Spleen (tissue), 11 donors: Measurements from ENCODE around the gene C16orf87. TPM values are rescaled to one million over a fixed set of nuclear protein-coding genes. Genes with fewer than 3 reads are reported as not detected.
A peak's percentile ranks its signal among the peaks of the same experiment; 100 is the strongest.

Experiments used
- DNase-seq: peaks from one replicate; pipeline ENCODE4 v3.0.0-alpha.2; 2020
- H3K27ac ChIP-seq, 8 donors: fragments of 200-600 bp; sonication (generic) in 7 of 8; 1 replicate in 4 of 8; 2 replicates in 4 of 8; pipeline versions ENCODE4 v1.5.0 to v1.8.0; 2016 to 2021; ENCODE audit warnings: inconsistent platforms in 4 of 8, mild to moderate bottlenecking in 4 of 8, moderate library complexity in 1 of 8
- H3K27me3 ChIP-seq, 7 donors: fragments of 200-600 bp; sonication (generic) in 6 of 7; replicated peaks in 1 of 7; 1 replicate in 4 of 7; 2 replicates in 3 of 7; pipeline versions ENCODE4 v1.5.0 to v1.8.0; 2016 to 2021; ENCODE audit warnings: inconsistent platforms in 3 of 7, mild to moderate bottlenecking in 1 of 7
- H3K36me3 ChIP-seq, 6 donors: fragments of 200-600 bp; sonication (generic) in 5 of 6; 1 replicate in 4 of 6; 2 replicates in 2 of 6; pipeline versions ENCODE4 v1.5.0 to v1.8.0; 2016 to 2021; ENCODE audit warnings: inconsistent platforms in 2 of 6
- H3K4me1 ChIP-seq, 6 donors: fragments of 200-600 bp; sonication (generic) in 5 of 6; 1 replicate in 3 of 6; 2 replicates in 3 of 6; pipeline versions ENCODE4 v1.5.0 to v1.8.0; 2016 to 2021; ENCODE audit warnings: inconsistent platforms in 3 of 6
- H3K4me3 ChIP-seq, 8 donors: fragments of 200-600 bp; sonication (generic) in 7 of 8; 1 replicate in 4 of 8; 2 replicates in 4 of 8; pipeline versions ENCODE4 v1.5.0 to v1.8.0; 2016 to 2021; ENCODE audit warnings: inconsistent platforms in 4 of 8, mild to moderate bottlenecking in 4 of 8, moderate library complexity in 2 of 8
- H3K9me3 ChIP-seq, 8 donors: fragments of 200-600 bp; sonication (generic) in 7 of 8; 1 replicate in 4 of 8; 2 replicates in 4 of 8; pipeline versions ENCODE4 v1.5.0 to v1.8.0; 2016 to 2021; ENCODE audit warnings: inconsistent platforms in 4 of 8
- POLR2A ChIP-seq, 3 donors: fragments of 450-650 bp; IDR thresholded peaks; one replicate each; pipeline ENCODE4 v1.5.1; 2017; ENCODE audit warnings: antibody characterized with exemption in 3 of 3, mild to moderate bottlenecking in 1 of 3
- POLR2AphosphoS5 ChIP-seq, 3 donors: sonication (generic); formaldehyde crosslinking; IDR thresholded peaks; one replicate each; pipeline ENCODE4 v1.5.1; 2017; ENCODE audit warnings: antibody characterized with exemption in 3 of 3
- WGBS, 5 donors: extraction: QIAGEN DNeasy Blood & Tissue Kit in 3 of 5; methylation state at CpG; one replicate each; pipeline versions ENCODE4 v1.1.5 to v1.1.7; 2013 to 2018; 5-methylcytosine and 5-hydroxymethylcytosine counted together
- intact Hi-C: fragments of 100-400 bp; cut with DNase I; formaldehyde crosslinking; loops from one replicate; pipeline ENCODE4 v1.15.0; 2023; ENCODE audit warnings: low total_unique reads
- polyA plus RNA-seq, 3 donors: library from polyadenylated mRNA; stranded (reverse); fragments of 200-250 nt; gene quantifications; one replicate each; pipeline ENCODE4 v1.2.1, GENCODE V29; 2013
- total RNA-seq, 7 donors: library from RNA; depleted of rRNA in 3 of 7; stranded (reverse); fragments of >200 nt in 3 of 7; fragmentation: NEBNext Ultra II Directional in 4 of 7; extraction: Animal tissue kit (Norgen Biotek cat#: 25700) in 4 of 7; gene quantifications; one replicate each; pipeline versions ENCODE4 v1.1.0 to v1.2.1, GENCODE V29; 2016 to 2021
- TF ChIP-seq, protein P1 (sequence below), 11 experiments: fragments of 200-600 bp in 7 of 11; fragments of 450-650 bp in 4 of 11; sonication (generic) in 4 of 11; IDR thresholded peaks in 8 of 11; conservative IDR thresholded peaks in 3 of 11; 1 replicate in 7 of 11; 2 replicates in 4 of 11; pipeline versions ENCODE4 v1.4.0 to v1.8.0; 2016 to 2021; ENCODE audit warnings: antibody characterized with exemption in 11 of 11, inconsistent platforms in 4 of 11, mild to moderate bottlenecking in 1 of 11
- donor health status: healthy with polysubstance abuse.
- donor health status: DM: no; HTN: no; CAD: no; lungs with moderate emphysema.
- donor health status: DM: no; HTN: no; CAD: no.
- donor health status: Bipolar disorder and iron deficiency.
- donor health status: healthy.
- donor health status: DM: no; HTN: no; CAD: no.
- donor health status: DM: yes; HTN: yes; CAD: no.

Gene C16orf87
- total and polyA plus RNA-seq, 10 donors: 7.2 to 10.3 (median 8.5) TPM

DNA sequence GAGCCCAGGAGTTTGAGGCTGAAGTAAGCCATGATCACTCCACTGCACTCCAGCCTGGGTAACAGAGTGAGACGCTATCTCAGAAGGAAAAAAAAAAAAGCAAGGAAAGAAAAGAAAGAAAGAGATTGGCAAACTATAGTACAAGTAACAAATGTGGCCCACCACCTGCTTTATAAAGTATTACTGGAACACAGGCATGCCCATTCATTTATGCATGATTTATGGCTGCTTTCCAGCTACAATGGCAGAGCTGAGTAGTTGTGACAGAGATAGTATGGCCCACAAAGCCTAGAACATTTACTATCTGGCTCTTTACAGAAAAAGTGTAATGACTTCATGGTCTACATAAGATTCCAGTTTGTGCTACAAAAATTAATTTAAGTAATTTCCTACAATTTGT, 23.6 kb downstream of the C16orf87 start:
- H3K4me1 ChIP-seq: peaks cover 6 to 30% (median 22%) of the 10 kb centered on the region in 6 donors
- H3K9me3 ChIP-seq: no peaks in the 10 kb centered on the region
- H3K27me3 ChIP-seq: no peaks in the 10 kb centered on the region
- H3K27ac ChIP-seq: no peak overlapping the region
- peaks cover 0 to 15% (median 0%) of the 10 kb centered on the region in 6 donors for H3K36me3 ChIP-seq
- no peak overlapping the region for H3K4me3 ChIP-seq
- no peak for DNase-seq
- TF ChIP-seq, protein P1, sequence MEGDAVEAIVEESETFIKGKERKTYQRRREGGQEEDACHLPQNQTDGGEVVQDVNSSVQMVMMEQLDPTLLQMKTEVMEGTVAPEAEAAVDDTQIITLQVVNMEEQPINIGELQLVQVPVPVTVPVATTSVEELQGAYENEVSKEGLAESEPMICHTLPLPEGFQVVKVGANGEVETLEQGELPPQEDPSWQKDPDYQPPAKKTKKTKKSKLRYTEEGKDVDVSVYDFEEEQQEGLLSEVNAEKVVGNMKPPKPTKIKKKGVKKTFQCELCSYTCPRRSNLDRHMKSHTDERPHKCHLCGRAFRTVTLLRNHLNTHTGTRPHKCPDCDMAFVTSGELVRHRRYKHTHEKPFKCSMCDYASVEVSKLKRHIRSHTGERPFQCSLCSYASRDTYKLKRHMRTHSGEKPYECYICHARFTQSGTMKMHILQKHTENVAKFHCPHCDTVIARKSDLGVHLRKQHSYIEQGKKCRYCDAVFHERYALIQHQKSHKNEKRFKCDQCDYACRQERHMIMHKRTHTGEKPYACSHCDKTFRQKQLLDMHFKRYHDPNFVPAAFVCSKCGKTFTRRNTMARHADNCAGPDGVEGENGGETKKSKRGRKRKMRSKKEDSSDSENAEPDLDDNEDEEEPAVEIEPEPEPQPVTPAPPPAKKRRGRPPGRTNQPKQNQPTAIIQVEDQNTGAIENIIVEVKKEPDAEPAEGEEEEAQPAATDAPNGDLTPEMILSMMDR (IDR thresholded peaks at IDR 0.05 in 8 of 11, conservative IDR thresholded peaks at IDR 0.05 in 3 of 11): no peak
- no peak for TF ChIP-seq POLR2AphosphoS5 (IDR thresholded peaks at IDR 0.05)
- no peak for TF ChIP-seq POLR2A (IDR thresholded peaks at IDR 0.05)
- WGBS, 5 donors: 96 to 100% (median 97%) methylated on average over 1 of the region's 1 CpG
- intact Hi-C loops: loop anchor here (10.0 kb wide), 1 partner anchor 113 kb away; no protein-coding TSS in a partner anchor

GRCh38 chr16:46803373-46803772, 27.6 kb downstream of the C16orf87 start:
- 66 to 79% (median 67%) methylated on average over 3 of the region's 3 CpGs for WGBS, 5 donors
- intact Hi-C loops: loop anchor here (10.0 kb wide), 1 partner anchor 109 kb away; no protein-coding TSS in a partner anchor

DNA sequence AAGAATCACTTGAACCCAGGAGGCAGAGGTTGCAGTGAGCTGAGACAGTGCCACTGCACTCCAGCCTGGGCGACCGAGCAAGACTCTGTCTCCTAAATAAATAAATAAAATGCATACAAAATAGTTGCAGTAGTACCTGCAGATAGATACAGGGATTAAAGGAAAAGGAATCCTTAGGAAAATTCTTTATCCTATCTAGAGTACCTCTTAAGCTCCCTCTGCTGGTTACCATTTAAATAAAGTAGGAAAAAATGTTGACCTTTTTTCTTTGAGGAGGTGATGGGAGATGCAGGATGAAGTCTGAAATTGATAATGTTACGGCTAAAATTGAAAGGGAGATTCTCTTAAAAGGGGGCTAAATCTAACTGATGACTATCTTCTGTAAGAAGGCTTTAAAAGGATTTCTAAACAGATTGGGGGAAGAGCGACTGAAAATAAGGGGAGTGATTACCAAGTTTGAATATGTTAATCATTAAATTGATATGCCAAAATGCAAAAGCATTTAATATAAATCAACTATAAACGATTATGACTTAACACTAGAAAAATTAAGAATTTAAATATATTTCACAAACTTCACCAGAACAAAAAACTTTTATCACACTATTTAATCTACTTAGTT, 29.4 kb downstream of the C16orf87 start:
- H3K9me3 ChIP-seq: peaks cover 0 to 12% (median 10%) of the 10 kb centered on the region in 8 donors
- 86 to 89% (median 88%) methylated on average over 5 of the region's 5 CpGs for WGBS, 5 donors
- TF ChIP-seq, protein P1 (IDR thresholded peaks at IDR 0.05 in 8 of 11, conservative IDR thresholded peaks at IDR 0.05 in 3 of 11): peak in 3 of 11 experiments; percentile 15 to 25 (median 20)
- TF ChIP-seq POLR2AphosphoS5 (IDR thresholded peaks at IDR 0.05): no peak
- TF ChIP-seq POLR2A (IDR thresholded peaks at IDR 0.05): no peak
- no peaks in the 10 kb centered on the region for H3K27me3 ChIP-seq
- no peak overlapping the region for H3K4me3 ChIP-seq
- H3K27ac ChIP-seq: no peak overlapping the region
- no peak for DNase-seq
- H3K36me3 ChIP-seq: peaks cover 0 to 20% (median 0%) of the 10 kb centered on the region in 6 donors
- H3K4me1 ChIP-seq: no peaks in the 10 kb centered on the region
- intact Hi-C loops: loop anchor here (10.0 kb wide), 1 partner anchor 107 kb away; no protein-coding TSS in a partner anchor

More at GRCh38 chr16:46803373-46803772, 27.6 kb downstream of the C16orf87 start:
- no peak for DNase-seq
- peaks cover 0 to 16% (median 0%) of the 10 kb centered on the region in 6 donors for H3K36me3 ChIP-seq
- H3K4me1 ChIP-seq: peaks cover 0 to 1% (median 0%) of the 10 kb centered on the region in 6 donors
- no peak overlapping the region for H3K27ac ChIP-seq
- no peaks in the 10 kb centered on the region for H3K27me3 ChIP-seq
- no peaks in the 10 kb centered on the region for H3K9me3 ChIP-seq
- no peak overlapping the region for H3K4me3 ChIP-seq
- no peak for TF ChIP-seq POLR2AphosphoS5 (IDR thresholded peaks at IDR 0.05)

GRCh38 chr16:46800494-46800893, 30.5 kb downstream of the C16orf87 start:
- H3K9me3 ChIP-seq: peaks cover 0 to 21% (median 21%) of the 10 kb centered on the region in 8 donors
- no peaks in the 10 kb centered on the region for H3K4me1 ChIP-seq
- no peak overlapping the region for H3K27ac ChIP-seq
- no peak for TF ChIP-seq POLR2AphosphoS5 (IDR thresholded peaks at IDR 0.05)
- TF ChIP-seq, protein P1 (IDR thresholded peaks at IDR 0.05 in 8 of 11, conservative IDR thresholded peaks at IDR 0.05 in 3 of 11): no peak
- TF ChIP-seq POLR2A (IDR thresholded peaks at IDR 0.05): no peak
- DNase-seq: no peak
- no peak overlapping the region for H3K4me3 ChIP-seq
- H3K36me3 ChIP-seq: peaks cover 0 to 17% (median 0%) of the 10 kb centered on the region in 6 donors
- H3K27me3 ChIP-seq: no peaks in the 10 kb centered on the region
- intact Hi-C loops: loop anchor here (10.0 kb wide), 1 partner anchor 106 kb away; no protein-coding TSS in a partner anchor
- 90 to 98% (median 94%) methylated on average over 1 of the region's 1 CpG for WGBS, 5 donors
